Ovary (tissue), 3 donors: ENCODE results near the gene RAB6B.

ENCODE experiments used
- EP300 ChIP-seq: sonication (generic); formaldehyde crosslinking; IDR thresholded peaks from one replicate; pipeline ENCODE4 v1.6.1; 2017; ENCODE audit warnings: antibody characterized with exemption
- POLR2A ChIP-seq: fragments of 450-650 bp; IDR thresholded peaks from one replicate; pipeline ENCODE4 v1.6.1; 2017; ENCODE audit warnings: antibody characterized with exemption, mild to moderate bottlenecking, moderate library complexity
- TF ChIP-seq, protein P1 (sequence below), 3 donors: fragments of 450-650 bp in 2 of 3; fragments of 200-600 bp in 1 of 3; IDR thresholded peaks; one replicate each; pipeline versions ENCODE4 v1.5.1 to v1.8.0; 2016 to 2022; ENCODE audit warnings: antibody characterized with exemption in 3 of 3, mild to moderate bottlenecking in 1 of 3
- donor health status: DM: no; HTN: no; CAD: no.

DNA sequence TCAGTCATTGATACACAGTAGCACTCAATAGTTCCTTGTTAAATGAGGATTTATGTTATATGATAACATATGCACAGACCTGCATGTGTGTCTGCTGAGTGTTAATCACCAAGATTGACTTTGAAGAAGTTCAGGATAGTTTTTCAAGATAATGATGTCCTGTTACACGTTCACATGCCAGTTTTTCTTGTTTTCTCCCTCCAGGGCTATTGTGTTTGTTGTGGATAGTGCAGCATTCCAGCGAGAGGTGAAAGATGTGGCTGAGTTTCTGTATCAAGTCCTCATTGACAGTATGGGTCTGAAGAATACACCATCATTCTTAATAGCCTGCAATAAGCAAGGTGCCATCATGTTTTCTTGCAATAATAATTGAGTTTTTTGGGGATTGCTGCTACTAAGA lies 80.3 kb downstream of the RAB6B start:
- TF ChIP-seq, protein P1, sequence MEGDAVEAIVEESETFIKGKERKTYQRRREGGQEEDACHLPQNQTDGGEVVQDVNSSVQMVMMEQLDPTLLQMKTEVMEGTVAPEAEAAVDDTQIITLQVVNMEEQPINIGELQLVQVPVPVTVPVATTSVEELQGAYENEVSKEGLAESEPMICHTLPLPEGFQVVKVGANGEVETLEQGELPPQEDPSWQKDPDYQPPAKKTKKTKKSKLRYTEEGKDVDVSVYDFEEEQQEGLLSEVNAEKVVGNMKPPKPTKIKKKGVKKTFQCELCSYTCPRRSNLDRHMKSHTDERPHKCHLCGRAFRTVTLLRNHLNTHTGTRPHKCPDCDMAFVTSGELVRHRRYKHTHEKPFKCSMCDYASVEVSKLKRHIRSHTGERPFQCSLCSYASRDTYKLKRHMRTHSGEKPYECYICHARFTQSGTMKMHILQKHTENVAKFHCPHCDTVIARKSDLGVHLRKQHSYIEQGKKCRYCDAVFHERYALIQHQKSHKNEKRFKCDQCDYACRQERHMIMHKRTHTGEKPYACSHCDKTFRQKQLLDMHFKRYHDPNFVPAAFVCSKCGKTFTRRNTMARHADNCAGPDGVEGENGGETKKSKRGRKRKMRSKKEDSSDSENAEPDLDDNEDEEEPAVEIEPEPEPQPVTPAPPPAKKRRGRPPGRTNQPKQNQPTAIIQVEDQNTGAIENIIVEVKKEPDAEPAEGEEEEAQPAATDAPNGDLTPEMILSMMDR (IDR thresholded peaks at IDR 0.05) = no peak
- TF ChIP-seq POLR2A (no peak), EP300 (no peak)
